ENCODE measurements around the gene CCNL2. TPM values are rescaled to one million over a fixed set of nuclear protein-coding genes. Genes with fewer than 3 reads are reported as not detected.

Gene CCNL2
- total and polyA plus RNA-seq, 2 of the 13 experiments (the other 11 are each of a cell fraction or from before 2014, with no cell fraction given) = 105 to 340 TPM

DNA sequence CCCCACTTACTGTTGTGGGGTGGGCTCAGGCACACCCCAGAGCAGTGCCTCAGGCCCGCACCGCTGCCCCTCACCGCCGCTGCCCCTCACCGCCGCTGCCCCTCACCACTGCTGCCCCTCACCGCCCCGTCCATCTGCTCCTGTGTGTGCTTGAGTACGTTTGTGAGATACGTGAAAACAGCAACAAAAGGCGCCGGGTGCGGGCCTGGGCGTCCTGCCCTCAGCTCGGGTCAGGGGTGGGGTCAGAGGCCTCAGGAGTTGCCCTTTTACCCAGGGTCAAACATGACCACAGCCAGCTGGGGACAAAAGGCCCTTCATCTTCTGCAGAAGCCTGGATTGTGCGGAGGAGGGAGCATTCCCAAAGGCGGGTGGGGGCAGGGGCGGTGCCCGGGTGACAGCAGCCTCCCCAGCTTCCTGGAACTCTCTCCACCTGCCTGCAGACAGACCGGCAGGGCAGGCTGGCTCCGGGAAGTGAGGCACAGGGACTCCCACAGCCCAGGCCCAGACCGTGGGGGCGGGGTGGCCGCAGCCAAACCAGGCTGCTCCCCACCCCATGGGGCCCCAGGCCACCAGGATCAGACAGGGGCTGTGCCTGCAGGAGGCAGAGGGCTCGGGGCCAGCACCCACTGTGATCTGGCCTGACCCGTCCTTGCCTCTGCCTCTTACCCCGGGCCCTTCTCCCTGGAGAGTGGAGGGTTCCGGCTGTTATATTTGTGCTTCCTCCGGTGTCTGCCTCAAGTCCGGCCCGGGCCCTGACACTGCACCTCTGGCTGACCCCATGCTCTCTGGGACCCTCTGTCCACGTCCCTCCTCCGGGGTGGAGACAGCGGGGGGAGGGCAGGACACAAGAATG lies 34.0 kb upstream of the CCNL2 start (continued):
- TF ChIP-seq, protein P1, sequence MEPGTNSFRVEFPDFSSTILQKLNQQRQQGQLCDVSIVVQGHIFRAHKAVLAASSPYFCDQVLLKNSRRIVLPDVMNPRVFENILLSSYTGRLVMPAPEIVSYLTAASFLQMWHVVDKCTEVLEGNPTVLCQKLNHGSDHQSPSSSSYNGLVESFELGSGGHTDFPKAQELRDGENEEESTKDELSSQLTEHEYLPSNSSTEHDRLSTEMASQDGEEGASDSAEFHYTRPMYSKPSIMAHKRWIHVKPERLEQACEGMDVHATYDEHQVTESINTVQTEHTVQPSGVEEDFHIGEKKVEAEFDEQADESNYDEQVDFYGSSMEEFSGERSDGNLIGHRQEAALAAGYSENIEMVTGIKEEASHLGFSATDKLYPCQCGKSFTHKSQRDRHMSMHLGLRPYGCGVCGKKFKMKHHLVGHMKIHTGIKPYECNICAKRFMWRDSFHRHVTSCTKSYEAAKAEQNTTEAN (CRISPR knock-in tag; conservative IDR thresholded peaks at IDR 0.05) = peak; percentile 63; the same call in 1 of the 2 replicates
- TF ChIP-seq ZNF367 (CRISPR knock-in tag; IDR thresholded peaks at IDR 0.05; ENCODE audit: borderline replicate concordance) = no peak
- peak; percentile 92 for TF ChIP-seq NAIF1 (CRISPR knock-in tag; IDR thresholded peaks at IDR 0.05; ENCODE audit: borderline replicate concordance)
- no peak; the same call in 1 of the 2 replicates for TF ChIP-seq ZNF430 (CRISPR knock-in tag; IDR thresholded peaks at IDR 0.05)
- TF ChIP-seq ZNF124 (CRISPR knock-in tag; IDR thresholded peaks at IDR 0.05) = no peak
- TF ChIP-seq ZFP37 (CRISPR knock-in tag; IDR thresholded peaks at IDR 0.05; ENCODE audit: borderline replicate concordance) = no peak
- TF ChIP-seq ZFP82 (CRISPR knock-in tag; IDR thresholded peaks at IDR 0.05; ENCODE audit: borderline replicate concordance) = no peak
- TF ChIP-seq, protein P2, sequence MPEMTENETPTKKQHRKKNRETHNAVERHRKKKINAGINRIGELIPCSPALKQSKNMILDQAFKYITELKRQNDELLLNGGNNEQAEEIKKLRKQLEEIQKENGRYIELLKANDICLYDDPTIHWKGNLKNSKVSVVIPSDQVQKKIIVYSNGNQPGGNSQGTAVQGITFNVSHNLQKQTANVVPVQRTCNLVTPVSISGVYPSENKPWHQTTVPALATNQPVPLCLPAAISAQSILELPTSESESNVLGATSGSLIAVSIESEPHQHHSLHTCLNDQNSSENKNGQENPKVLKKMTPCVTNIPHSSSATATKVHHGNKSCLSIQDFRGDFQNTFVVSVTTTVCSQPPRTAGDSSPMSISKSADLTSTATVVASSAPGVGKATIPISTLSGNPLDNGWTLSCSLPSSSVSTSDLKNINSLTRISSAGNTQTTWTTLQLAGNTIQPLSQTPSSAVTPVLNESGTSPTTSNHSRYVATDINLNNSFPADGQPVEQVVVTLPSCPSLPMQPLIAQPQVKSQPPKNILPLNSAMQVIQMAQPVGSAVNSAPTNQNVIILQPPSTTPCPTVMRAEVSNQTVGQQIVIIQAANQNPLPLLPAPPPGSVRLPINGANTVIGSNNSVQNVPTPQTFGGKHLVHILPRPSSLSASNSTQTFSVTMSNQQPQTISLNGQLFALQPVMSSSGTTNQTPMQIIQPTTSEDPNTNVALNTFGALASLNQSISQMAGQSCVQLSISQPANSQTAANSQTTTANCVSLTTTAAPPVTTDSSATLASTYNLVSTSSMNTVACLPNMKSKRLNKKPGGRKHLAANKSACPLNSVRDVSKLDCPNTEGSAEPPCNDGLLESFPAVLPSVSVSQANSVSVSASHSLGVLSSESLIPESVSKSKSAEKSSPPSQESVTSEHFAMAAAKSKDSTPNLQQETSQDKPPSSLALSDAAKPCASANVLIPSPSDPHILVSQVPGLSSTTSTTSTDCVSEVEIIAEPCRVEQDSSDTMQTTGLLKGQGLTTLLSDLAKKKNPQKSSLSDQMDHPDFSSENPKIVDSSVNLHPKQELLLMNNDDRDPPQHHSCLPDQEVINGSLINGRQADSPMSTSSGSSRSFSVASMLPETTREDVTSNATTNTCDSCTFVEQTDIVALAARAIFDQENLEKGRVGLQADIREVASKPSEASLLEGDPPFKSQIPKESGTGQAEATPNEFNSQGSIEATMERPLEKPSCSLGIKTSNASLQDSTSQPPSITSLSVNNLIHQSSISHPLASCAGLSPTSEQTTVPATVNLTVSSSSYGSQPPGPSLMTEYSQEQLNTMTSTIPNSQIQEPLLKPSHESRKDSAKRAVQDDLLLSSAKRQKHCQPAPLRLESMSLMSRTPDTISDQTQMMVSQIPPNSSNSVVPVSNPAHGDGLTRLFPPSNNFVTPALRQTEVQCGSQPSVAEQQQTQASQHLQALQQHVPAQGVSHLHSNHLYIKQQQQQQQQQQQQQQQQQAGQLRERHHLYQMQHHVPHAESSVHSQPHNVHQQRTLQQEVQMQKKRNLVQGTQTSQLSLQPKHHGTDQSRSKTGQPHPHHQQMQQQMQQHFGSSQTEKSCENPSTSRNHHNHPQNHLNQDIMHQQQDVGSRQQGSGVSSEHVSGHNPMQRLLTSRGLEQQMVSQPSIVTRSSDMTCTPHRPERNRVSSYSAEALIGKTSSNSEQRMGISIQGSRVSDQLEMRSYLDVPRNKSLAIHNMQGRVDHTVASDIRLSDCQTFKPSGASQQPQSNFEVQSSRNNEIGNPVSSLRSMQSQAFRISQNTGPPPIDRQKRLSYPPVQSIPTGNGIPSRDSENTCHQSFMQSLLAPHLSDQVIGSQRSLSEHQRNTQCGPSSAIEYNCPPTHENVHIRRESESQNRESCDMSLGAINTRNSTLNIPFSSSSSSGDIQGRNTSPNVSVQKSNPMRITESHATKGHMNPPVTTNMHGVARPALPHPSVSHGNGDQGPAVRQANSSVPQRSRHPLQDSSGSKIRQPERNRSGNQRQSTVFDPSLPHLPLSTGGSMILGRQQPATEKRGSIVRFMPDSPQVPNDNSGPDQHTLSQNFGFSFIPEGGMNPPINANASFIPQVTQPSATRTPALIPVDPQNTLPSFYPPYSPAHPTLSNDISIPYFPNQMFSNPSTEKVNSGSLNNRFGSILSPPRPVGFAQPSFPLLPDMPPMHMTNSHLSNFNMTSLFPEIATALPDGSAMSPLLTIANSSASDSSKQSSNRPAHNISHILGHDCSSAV (CRISPR knock-in tag; IDR thresholded peaks at IDR 0.05; ENCODE audit: borderline replicate concordance) = no peak
- TF ChIP-seq DR1 (CRISPR knock-in tag; IDR thresholded peaks at IDR 0.05) = no peak; the same call in 1 of the 2 replicates
- peak; percentile 85; the same call in 1 of the 2 replicates for TF ChIP-seq HMG20A (CRISPR knock-in tag; IDR thresholded peaks at IDR 0.05; ENCODE audit: borderline replicate concordance)
- peak; percentile 23; the same call in 1 of the 2 replicates for TF ChIP-seq EEA1 (CRISPR knock-in tag; IDR thresholded peaks at IDR 0.05; ENCODE audit: borderline replicate concordance)
- no peak for TF ChIP-seq SOX6 (IDR thresholded peaks at IDR 0.05)
- TF ChIP-seq SOX6 (CRISPR knock-in tag; IDR thresholded peaks at IDR 0.05) = peak; percentile 95
- TF ChIP-seq, protein P3, sequence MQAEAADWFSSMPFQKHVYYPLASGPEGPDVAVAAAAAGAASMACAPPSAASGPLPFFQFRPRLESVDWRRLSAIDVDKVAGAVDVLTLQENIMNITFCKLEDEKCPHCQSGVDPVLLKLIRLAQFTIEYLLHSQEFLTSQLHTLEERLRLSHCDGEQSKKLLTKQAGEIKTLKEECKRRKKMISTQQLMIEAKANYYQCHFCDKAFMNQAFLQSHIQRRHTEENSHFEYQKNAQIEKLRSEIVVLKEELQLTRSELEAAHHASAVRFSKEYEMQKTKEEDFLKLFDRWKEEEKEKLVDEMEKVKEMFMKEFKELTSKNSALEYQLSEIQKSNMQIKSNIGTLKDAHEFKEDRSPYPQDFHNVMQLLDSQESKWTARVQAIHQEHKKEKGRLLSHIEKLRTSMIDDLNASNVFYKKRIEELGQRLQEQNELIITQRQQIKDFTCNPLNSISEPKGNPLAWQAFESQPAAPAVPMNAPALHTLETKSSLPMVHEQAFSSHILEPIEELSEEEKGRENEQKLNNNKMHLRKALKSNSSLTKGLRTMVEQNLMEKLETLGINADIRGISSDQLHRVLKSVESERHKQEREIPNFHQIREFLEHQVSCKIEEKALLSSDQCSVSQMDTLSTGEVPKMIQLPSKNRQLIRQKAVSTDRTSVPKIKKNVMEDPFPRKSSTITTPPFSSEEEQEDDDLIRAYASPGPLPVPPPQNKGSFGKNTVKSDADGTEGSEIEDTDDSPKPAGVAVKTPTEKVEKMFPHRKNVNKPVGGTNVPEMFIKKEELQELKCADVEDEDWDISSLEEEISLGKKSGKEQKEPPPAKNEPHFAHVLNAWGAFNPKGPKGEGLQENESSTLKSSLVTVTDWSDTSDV (CRISPR knock-in tag; IDR thresholded peaks at IDR 0.05) = no peak
